Liver (tissue), 3 donors: ENCODE results near the gene LRRFIP1.

ENCODE experiments used
- EGR1 ChIP-seq, 2 donors: IDR thresholded peaks; 2 replicates each; pipeline ENCODE4 v1.6.1; 2016 to 2018; ENCODE audit warnings: antibody characterized with exemption in 2 of 2, low read depth in 2 of 2
- FOXA1 ChIP-seq: IDR thresholded peaks from 2 replicates; pipeline ENCODE4 v1.6.1; 2016; ENCODE audit warnings: antibody characterized with exemption
- GABPA ChIP-seq, 2 donors: IDR thresholded peaks in 1 of 2; conservative IDR thresholded peaks in 1 of 2; 2 replicates each; pipeline ENCODE4 v1.6.1; 2016; ENCODE audit warnings: antibody characterized with exemption in 2 of 2, mild to moderate bottlenecking in 1 of 2, moderate library complexity in 1 of 2
- JUND ChIP-seq, 2 donors: IDR thresholded peaks; 2 replicates each; pipeline ENCODE4 v1.6.1; 2016; ENCODE audit warnings: antibody characterized with exemption in 2 of 2
- RAD21 ChIP-seq, 2 donors: IDR thresholded peaks; 2 replicates each; pipeline ENCODE4 v1.6.1; 2016; ENCODE audit warnings: antibody characterized with exemption in 2 of 2, mild to moderate bottlenecking in 2 of 2
- RXRA ChIP-seq, 2 donors: IDR thresholded peaks; 2 replicates each; pipeline ENCODE4 v1.6.1; 2017 to 2018; ENCODE audit warnings: antibody characterized with exemption in 2 of 2, mild to moderate bottlenecking in 1 of 2
- SP1 ChIP-seq: IDR thresholded peaks from 2 replicates; pipeline ENCODE4 v1.6.1; 2018; ENCODE audit warnings: antibody characterized with exemption, mild to moderate bottlenecking
- TAF1 ChIP-seq: conservative IDR thresholded peaks from 2 replicates; pipeline ENCODE4 v1.6.1; 2016; ENCODE audit warnings: antibody characterized with exemption, mild to moderate bottlenecking
- YY1 ChIP-seq: IDR thresholded peaks from 2 replicates; pipeline ENCODE4 v1.6.1; 2016; ENCODE audit warnings: antibody characterized with exemption, mild to moderate bottlenecking
- TF ChIP-seq, protein P1 (sequence below): fragments of 150-350 bp; IDR thresholded peaks from 2 replicates; pipeline ENCODE4 v1.5.1; 2017; ENCODE audit warnings: improper control_type of control experiment, low read depth, low read length; ENCODE audit not compliant: missing input control
- TF ChIP-seq, protein P2 (sequence below): IDR thresholded peaks from 2 replicates; pipeline ENCODE4 v1.6.1; 2016; ENCODE audit warnings: antibody characterized with exemption, mild to moderate bottlenecking
- TF ChIP-seq, protein P3 (sequence below): IDR thresholded peaks from 2 replicates; pipeline ENCODE4 v1.6.1; 2016; ENCODE audit warnings: antibody characterized with exemption
- TF ChIP-seq, protein P4 (sequence below): IDR thresholded peaks from 2 replicates; pipeline ENCODE4 v1.6.1; 2016; ENCODE audit warnings: antibody characterized with exemption
- donor health status: healthy.
- donor health status: healthy.

DNA sequence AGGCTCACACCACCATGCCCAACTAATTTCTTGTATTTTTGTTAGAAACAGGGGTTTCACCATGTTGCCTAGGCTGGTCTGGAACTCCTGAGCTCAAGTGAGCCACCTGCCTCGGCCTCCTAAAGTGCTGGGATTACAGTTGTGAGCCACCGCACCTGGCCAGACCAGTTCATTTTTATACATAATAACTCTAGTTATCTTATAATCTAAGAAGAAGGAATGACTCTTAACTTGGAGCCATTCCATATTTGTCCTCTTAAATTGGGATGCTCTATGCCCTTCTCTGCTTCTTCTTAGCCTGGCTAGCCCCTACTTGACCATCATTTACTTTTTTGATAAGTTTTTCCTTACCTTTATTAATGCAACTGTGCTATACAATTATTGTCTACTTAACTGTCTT is 174.1 kb downstream of the LRRFIP1 start:
- TF ChIP-seq SP1 (no peak), TAF1 (no peak), RAD21 (IDR thresholded peaks at IDR 0.05) (no peak), YY1 (no peak), FOXA1 (no peak), JUND (IDR thresholded peaks at IDR 0.05) (no peak), GABPA (IDR thresholded peaks at IDR 0.05 in 1 of 2, conservative IDR thresholded peaks at IDR 0.05 in 1 of 2) (no peak), EGR1 (IDR thresholded peaks at IDR 0.05; ENCODE audit: low read depth in 2 of 2) (no peak), RXRA (IDR thresholded peaks at IDR 0.05) (no peak)
- TF ChIP-seq, protein P1, sequence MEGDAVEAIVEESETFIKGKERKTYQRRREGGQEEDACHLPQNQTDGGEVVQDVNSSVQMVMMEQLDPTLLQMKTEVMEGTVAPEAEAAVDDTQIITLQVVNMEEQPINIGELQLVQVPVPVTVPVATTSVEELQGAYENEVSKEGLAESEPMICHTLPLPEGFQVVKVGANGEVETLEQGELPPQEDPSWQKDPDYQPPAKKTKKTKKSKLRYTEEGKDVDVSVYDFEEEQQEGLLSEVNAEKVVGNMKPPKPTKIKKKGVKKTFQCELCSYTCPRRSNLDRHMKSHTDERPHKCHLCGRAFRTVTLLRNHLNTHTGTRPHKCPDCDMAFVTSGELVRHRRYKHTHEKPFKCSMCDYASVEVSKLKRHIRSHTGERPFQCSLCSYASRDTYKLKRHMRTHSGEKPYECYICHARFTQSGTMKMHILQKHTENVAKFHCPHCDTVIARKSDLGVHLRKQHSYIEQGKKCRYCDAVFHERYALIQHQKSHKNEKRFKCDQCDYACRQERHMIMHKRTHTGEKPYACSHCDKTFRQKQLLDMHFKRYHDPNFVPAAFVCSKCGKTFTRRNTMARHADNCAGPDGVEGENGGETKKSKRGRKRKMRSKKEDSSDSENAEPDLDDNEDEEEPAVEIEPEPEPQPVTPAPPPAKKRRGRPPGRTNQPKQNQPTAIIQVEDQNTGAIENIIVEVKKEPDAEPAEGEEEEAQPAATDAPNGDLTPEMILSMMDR = no peak
- TF ChIP-seq, protein P2, sequence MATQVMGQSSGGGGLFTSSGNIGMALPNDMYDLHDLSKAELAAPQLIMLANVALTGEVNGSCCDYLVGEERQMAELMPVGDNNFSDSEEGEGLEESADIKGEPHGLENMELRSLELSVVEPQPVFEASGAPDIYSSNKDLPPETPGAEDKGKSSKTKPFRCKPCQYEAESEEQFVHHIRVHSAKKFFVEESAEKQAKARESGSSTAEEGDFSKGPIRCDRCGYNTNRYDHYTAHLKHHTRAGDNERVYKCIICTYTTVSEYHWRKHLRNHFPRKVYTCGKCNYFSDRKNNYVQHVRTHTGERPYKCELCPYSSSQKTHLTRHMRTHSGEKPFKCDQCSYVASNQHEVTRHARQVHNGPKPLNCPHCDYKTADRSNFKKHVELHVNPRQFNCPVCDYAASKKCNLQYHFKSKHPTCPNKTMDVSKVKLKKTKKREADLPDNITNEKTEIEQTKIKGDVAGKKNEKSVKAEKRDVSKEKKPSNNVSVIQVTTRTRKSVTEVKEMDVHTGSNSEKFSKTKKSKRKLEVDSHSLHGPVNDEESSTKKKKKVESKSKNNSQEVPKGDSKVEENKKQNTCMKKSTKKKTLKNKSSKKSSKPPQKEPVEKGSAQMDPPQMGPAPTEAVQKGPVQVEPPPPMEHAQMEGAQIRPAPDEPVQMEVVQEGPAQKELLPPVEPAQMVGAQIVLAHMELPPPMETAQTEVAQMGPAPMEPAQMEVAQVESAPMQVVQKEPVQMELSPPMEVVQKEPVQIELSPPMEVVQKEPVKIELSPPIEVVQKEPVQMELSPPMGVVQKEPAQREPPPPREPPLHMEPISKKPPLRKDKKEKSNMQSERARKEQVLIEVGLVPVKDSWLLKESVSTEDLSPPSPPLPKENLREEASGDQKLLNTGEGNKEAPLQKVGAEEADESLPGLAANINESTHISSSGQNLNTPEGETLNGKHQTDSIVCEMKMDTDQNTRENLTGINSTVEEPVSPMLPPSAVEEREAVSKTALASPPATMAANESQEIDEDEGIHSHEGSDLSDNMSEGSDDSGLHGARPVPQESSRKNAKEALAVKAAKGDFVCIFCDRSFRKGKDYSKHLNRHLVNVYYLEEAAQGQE = no peak
- TF ChIP-seq, protein P3, sequence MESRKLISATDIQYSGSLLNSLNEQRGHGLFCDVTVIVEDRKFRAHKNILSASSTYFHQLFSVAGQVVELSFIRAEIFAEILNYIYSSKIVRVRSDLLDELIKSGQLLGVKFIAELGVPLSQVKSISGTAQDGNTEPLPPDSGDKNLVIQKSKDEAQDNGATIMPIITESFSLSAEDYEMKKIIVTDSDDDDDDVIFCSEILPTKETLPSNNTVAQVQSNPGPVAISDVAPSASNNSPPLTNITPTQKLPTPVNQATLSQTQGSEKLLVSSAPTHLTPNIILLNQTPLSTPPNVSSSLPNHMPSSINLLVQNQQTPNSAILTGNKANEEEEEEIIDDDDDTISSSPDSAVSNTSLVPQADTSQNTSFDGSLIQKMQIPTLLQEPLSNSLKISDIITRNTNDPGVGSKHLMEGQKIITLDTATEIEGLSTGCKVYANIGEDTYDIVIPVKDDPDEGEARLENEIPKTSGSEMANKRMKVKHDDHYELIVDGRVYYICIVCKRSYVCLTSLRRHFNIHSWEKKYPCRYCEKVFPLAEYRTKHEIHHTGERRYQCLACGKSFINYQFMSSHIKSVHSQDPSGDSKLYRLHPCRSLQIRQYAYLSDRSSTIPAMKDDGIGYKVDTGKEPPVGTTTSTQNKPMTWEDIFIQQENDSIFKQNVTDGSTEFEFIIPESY = no peak
- TF ChIP-seq, protein P4, sequence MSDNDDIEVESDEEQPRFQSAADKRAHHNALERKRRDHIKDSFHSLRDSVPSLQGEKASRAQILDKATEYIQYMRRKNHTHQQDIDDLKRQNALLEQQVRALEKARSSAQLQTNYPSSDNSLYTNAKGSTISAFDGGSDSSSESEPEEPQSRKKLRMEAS = no peak
